ENCODE measurements around the gene GSTA1.
"Not testable (repeated sequence)": the region's sequence is repeated elsewhere in the genome, so short reads cannot be mapped to it uniquely, and the experiment has no call there.

GSTA1 gene

DNA sequence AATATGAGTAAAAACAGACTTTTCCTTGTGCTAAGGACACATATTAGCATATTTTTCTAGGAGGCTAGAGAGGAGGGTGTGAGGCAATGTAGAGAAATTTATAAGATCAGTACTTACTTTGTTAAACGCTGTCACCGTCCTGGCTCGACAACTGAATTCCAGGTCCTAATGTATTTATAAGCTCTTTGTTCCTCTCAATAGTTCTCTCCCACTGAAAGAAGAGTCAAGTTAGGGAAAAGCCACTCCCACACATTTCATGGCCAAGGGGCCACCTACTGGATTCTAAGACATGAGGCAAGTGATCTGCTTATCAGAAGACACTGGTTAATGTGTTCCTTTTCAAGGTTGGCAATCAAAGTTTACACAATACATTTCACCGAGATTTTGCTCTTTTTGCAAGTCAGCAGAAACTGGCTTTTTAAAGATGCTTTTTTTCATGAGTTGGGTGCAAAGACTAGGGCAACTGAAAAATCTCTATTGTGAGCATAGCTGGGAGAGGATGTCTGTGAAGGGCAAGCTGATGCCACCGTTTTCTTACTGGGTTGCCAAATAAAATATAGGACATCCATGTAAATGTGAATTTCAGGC is at the start of gene GSTA1:
TSS of gene GSTA1 (minus strand) at position 149 of the 588 bp plus-strand sequence. CDS start 4,549 bp downstream, outside the sequence.
- not testable (repeated sequence) for DNase-seq

- DNase-seq: no peak
Measured at GRCh38 chr6:52849137-52849536, 45.5 kb upstream of the GSTA1 start.

DNA sequence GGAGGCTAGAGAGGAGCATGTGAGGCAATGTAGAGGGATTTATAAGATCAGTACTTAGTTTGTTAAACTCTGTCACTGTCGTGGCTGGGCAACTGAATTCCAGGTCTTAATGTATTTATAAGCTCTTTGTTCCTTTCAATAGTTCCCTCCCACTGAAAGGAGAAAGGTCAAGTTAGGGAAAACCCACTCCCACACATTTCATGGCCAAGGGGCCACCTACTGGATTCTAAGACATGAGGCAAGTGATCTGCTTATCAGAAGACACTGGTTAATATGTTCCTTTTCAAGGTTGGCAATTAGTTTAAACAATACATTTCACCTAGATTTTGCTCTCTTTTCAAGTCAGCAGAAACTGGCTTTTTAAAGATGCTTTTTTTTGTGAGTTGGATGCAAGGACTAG is 42.4 kb upstream of the GSTA1 start:
- no peak for DNase-seq

DNA sequence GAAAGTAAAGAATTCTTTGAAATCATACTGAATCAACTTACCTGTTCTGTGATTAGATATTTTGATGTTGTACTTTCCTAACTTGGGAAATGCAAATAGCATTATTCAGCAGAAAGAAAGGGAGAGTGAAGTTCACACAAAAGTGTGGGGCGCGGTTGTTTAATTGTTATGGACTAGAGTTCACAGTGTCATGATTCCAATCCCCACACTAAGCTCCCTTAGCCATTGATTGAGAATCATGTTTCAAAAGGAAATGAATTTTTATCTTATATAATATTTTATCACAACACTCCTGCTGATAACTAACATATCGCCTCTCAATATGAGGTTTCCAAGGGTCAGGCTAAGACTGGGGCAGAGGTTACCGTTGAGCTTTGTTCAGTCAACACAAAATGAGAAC is 40.0 kb upstream of the GSTA1 start:
- no peak for DNase-seq

GRCh38 chr6:52840763-52841585 is 37.4 kb upstream of the GSTA1 start, which contains the start of gene GSTA5:
GSTA5 (minus strand) TSS chr6:52840813.
- no peak for DNase-seq

DNA sequence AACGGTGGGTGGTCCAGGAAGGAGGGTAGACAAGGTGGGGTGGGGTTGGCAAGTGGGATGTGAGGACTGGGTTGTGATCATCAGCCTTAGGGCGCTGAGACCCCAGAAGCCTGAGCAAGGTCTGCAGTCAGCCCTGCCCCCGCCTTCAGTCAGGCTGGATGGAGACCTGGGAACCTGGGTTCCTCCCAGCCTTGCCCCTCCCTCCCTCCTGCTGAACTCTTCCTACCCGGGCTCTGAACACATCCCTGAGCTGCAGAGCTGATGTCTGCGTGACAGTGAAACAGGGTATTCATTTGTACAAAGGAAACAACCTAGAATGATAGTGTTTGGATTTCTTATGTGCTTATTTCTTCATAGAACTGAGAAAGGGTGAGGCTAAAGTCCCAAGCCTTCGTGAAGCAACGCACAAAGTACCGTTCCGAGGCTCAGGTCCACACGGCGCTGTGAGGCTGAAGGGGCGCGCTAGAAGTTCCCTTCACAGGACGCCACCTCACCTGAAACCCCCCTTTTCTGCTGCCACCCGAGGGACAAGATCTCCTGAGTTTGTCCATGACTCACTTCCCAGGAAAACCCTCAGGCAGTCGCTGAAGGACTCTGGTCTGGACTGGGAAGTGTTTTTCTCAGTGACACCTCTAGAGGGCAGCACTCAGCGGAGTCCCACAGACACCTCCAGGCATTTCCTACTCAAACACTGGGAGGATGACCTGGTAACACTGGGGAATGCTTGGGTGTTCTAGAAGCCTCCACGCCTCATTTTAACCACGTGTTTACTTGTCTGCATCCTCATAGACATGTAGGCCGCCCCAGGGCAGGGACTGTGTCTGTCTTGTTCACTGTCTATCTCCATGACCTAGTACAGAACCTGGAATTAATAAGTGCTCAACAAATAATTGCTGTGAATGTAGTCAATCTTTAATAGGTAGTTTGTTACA is 35.8 kb upstream of the GSTA1 start:
- DNase-seq: peak; percentile 33

GRCh38 chr6:52834481-52834880 is 30.9 kb upstream of the GSTA1 start:
- DNase-seq: no peak

DNA sequence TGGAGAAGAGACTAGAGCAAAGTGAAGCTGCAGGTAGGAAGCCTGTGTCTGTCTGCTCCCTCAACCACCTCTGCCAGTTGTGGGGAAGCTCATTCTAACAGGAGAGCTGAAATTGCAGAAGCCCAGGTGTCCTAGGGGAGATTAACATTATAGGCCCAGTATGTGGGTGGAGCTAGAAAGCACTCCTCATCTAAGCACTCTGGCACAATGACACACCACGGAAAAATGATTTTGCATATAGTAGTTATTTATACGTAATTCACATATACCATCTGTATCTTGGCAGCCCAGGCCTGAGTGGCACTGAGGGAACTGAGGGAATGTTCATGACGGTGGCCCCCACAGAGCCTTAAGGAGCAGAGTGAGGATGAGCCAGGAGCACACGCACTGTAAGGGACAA is 27.3 kb upstream of the GSTA1 start:
- not testable (repeated sequence) for DNase-seq

- no peak for DNase-seq
Measured at GRCh38 chr6:52829046-52829817, 25.6 kb upstream of the GSTA1 start.

DNA sequence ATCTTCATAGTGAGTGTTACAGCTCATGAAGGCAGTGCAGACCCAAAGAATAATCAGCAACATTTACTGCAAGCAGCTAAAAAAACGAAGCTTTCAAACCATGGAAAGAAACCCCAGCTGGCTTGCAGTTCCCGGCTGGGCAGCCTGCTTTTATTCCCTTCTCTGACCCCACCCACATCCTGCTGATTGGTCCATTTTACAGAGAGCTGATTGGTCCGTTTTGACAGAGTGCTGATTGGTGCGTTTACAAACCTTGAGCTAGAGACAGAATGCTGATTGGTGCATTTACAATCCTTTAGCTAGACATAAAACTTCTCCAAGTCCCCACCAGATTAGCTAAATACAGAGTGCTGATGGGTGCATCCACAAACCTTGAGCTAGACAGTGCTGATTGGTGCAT is 25.0 kb upstream of the GSTA1 start:
- DNase-seq: not testable (repeated sequence)

- DNase-seq: not testable (repeated sequence)
Measured at GRCh38 chr6:52827073-52827783, 23.6 kb upstream of the GSTA1 start.

- no peak for DNase-seq
Measured at GRCh38 chr6:52826513-52826912, 22.9 kb upstream of the GSTA1 start.

DNA sequence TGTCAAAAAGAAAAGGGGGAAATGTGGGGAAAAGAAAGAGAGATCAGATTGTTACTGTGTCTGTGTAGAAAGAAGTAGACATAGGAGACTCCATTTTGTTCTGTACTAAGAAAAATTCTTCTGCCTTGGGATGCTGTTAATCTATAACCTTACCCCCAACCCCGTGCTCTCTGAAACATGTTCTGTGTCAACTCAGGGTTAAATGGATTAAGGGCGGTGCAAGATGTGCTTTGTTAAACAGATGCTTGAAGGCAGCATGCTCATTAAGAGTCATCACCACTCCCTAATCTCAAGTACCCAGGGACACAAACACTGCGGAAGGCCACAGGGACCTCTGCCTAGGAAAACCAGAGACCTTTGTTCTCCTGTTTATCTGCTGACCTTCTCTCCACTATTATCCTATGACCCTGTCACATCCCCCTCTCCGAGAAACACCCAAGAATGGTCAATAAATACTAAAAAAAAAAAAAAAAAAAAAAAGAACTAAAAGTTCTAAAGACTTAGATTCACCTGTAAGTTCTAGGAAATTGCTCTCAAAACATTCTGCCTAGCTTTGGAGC is 22.4 kb upstream of the GSTA1 start:
- not testable (repeated sequence) for DNase-seq

- DNase-seq: not testable (repeated sequence)
Measured at GRCh38 chr6:52825270-52825793, 21.7 kb upstream of the GSTA1 start.

- DNase-seq: no peak
Measured at GRCh38 chr6:52821842-52822241, 18.2 kb upstream of the GSTA1 start.

- no peak for DNase-seq
Measured at GRCh38 chr6:52820198-52820597, 16.6 kb upstream of the GSTA1 start.

- no peak for DNase-seq
Measured at GRCh38 chr6:52815167-52816092, 11.8 kb upstream of the GSTA1 start.

- DNase-seq: not testable (repeated sequence)
Measured at GRCh38 chr6:52814545-52814944, 10.9 kb upstream of the GSTA1 start.

- not testable (repeated sequence) for DNase-seq
Measured at GRCh38 chr6:52809777-52810176, 6.2 kb upstream of the GSTA1 start.

DNA sequence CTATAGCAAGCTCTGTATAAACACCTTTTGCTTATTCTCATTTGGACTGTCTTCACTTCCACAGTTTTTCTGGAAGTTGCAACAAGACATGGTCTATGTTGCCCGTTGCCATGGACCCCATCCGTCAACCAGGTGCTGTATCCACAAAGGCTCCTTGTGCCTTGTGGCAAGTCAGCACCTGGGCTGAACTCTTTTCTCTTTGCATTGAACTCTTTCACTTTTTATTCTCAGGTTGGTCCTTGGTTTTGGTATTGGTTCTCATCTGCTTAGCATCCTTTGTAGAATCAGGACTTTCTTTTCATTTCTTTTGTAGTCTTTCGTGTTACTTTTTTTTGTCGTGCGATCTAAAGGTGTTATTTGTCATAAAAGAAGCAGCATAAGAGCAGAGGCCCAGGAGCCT is 5.0 kb upstream of the GSTA1 start:
- no peak for DNase-seq

All from CD4-positive, alpha-beta T cell treated with Interferon gamma for 1 hour (primary cell).